Activated effector memory CD4-positive, alpha-beta T cell treated with anti-CD3 and anti-CD28 coated beads, Interleukin-2, amount 50 U/mL, for 16 hours (primary cell): ENCODE data around the gene CAPN11.
"Not testable (repeated sequence)": the region's sequence is repeated elsewhere in the genome, so short reads cannot be mapped to it uniquely, and the experiment has no call there.

Experiments
- DNase-seq: peaks from one replicate; pipeline ENCODE4 v3.0.0-alpha.2; 2020

The CAPN11 gene

GRCh38 chr6:44132476-44132875 is 26.1 kb upstream of the CAPN11 start:
- no peak for DNase-seq

GRCh38 chr6:44133003-44133931 is 25.4 kb upstream of the CAPN11 start:
- no peak for DNase-seq

GRCh38 chr6:44133981-44134711 is 24.5 kb upstream of the CAPN11 start:
- no peak for DNase-seq

- DNase-seq = no peak
Measured at GRCh38 chr6:44135173-44135758, 23.4 kb upstream of the CAPN11 start.

- DNase-seq = no peak
Measured at GRCh38 chr6:44135875-44136274, 22.7 kb upstream of the CAPN11 start.

GRCh38 chr6:44138717-44139350 is 19.8 kb upstream of the CAPN11 start:
- DNase-seq = no peak

GRCh38 chr6:44139351-44139743 is 19.3 kb upstream of the CAPN11 start:
- DNase-seq = no peak

GRCh38 chr6:44142835-44143234 is 15.8 kb upstream of the CAPN11 start:
- DNase-seq = no peak

- no peak for DNase-seq
Measured at GRCh38 chr6:44143731-44144130, 14.9 kb upstream of the CAPN11 start.

- DNase-seq = not testable (repeated sequence)
Measured at GRCh38 chr6:44144536-44144935, 14.1 kb upstream of the CAPN11 start.

- DNase-seq = no peak
Measured at GRCh38 chr6:44145839-44146238, 12.8 kb upstream of the CAPN11 start.

GRCh38 chr6:44146685-44147084 is 11.9 kb upstream of the CAPN11 start:
- DNase-seq = no peak

- DNase-seq = no peak
Measured at GRCh38 chr6:44147256-44147655, 11.4 kb upstream of the CAPN11 start.

GRCh38 chr6:44148306-44148705 is 10.3 kb upstream of the CAPN11 start:
- DNase-seq = no peak

- no peak for DNase-seq
Measured at GRCh38 chr6:44149369-44150012, 9.1 kb upstream of the CAPN11 start.

- no peak for DNase-seq
Measured at GRCh38 chr6:44150317-44150917, 8.2 kb upstream of the CAPN11 start.

- DNase-seq = peak; percentile 94
Measured at GRCh38 chr6:44151348-44152108, 7.1 kb upstream of the CAPN11 start.

- no peak for DNase-seq
Measured at GRCh38 chr6:44152109-44152461, 6.5 kb upstream of the CAPN11 start.

GRCh38 chr6:44152533-44152932 is 6.1 kb upstream of the CAPN11 start:
- no peak for DNase-seq

GRCh38 chr6:44154067-44154466 is 4.6 kb upstream of the CAPN11 start:
- no peak for DNase-seq

GRCh38 chr6:44156494-44157151 is 2.0 kb upstream of the CAPN11 start:
- DNase-seq = no peak
